ENCODE data around the gene TECTB. TPM values are rescaled to one million over a fixed set of nuclear protein-coding genes. Genes with fewer than 3 reads are reported as not detected.

The TECTB gene
- total RNA-seq, 3 donors from 2014 or later, result not detected

DNA sequence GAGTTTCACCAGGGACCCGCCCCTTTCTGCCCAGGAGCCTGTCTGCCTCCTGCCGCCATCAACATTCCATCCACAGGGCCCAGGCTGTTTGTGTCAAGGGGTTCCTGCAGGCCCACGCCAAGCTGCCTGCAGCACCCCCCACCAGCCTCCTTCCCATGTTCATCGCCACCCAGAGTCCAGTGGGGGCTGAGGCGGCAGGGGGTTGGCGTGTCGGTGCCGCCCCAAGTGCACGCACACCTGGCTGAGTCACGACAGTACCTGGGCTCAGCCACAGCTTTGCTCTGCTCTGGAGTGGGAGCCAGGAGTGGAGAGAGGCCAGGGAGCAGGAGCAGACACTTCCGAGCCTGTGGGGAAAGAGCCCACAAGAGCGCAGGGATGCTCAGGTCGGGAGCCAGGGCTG, 42.8 kb upstream of the TECTB start:
- DNase-seq (ENCODE audit: low spot score in 2 of 2), result no peak
- Histone ChIP-seq H3K27me3 (no peaks in the 10 kb centered on the region), H3K27ac (no peak overlapping the region), H3K36me3 (no peaks in the 10 kb centered on the region), H3K4me3 (no peak overlapping the region), H3K4me1 (no peaks in the 10 kb centered on the region), H3K9me3 (peaks cover 16 to 28% of the 10 kb centered on the region in 2 donors)
- TF ChIP-seq POLR2A (IDR thresholded peaks at IDR 0.05) (no peak), POLR2AphosphoS5 (IDR thresholded peaks at IDR 0.05) (no peak)
- TF ChIP-seq, protein P1, sequence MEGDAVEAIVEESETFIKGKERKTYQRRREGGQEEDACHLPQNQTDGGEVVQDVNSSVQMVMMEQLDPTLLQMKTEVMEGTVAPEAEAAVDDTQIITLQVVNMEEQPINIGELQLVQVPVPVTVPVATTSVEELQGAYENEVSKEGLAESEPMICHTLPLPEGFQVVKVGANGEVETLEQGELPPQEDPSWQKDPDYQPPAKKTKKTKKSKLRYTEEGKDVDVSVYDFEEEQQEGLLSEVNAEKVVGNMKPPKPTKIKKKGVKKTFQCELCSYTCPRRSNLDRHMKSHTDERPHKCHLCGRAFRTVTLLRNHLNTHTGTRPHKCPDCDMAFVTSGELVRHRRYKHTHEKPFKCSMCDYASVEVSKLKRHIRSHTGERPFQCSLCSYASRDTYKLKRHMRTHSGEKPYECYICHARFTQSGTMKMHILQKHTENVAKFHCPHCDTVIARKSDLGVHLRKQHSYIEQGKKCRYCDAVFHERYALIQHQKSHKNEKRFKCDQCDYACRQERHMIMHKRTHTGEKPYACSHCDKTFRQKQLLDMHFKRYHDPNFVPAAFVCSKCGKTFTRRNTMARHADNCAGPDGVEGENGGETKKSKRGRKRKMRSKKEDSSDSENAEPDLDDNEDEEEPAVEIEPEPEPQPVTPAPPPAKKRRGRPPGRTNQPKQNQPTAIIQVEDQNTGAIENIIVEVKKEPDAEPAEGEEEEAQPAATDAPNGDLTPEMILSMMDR (IDR thresholded peaks at IDR 0.05), result no peak
- intact Hi-C loops (cut with DNase I; ENCODE audit: low total_unique reads), result no loop called here

DNA sequence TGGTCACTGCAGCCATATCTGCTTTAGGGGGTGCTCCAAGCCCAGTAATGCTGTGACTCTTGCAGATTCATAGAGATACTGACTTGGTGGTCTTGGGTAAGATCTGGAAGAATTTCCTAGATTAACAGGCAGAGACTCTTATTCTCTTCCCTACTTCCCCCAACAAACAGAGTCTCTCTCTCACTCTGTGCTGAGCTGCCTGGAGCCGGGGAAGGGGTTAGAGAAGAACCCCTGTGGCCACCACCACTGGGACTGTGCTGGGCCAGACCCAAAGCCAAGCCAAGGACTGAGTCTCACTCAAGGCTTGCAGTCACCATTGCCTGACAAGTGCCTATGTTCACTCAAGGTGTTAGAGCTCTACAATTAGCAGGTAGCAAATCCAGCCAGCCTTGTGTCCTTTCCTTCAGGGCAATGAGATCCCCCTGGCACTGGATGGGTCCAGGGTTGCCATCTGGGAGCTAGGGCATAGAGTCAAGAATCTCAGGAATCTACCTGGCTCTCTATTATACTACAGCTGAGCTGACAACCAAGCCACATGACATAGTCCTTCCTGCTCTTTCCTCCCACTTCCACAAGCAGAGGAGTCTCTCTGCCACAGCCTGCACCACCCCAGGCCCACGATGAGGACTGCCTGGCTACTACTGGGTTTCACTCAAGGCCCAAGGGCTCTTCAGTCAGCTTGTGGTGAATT, 41.4 kb upstream of the TECTB start:
- DNase-seq (ENCODE audit: low spot score in 2 of 2), result no peak
- no peaks in the 10 kb centered on the region for H3K27me3 ChIP-seq
- H3K36me3 ChIP-seq, result no peaks in the 10 kb centered on the region
- TF ChIP-seq POLR2A (IDR thresholded peaks at IDR 0.05) (no peak), POLR2AphosphoS5 (IDR thresholded peaks at IDR 0.05) (no peak)
- TF ChIP-seq, protein P1 (IDR thresholded peaks at IDR 0.05), result no peak
- H3K27ac ChIP-seq, result no peak overlapping the region
- no peak overlapping the region for H3K4me3 ChIP-seq
- intact Hi-C loops (cut with DNase I; ENCODE audit: low total_unique reads), result no loop called here
- peaks cover 16 to 28% of the 10 kb centered on the region in 2 donors for H3K9me3 ChIP-seq
- H3K4me1 ChIP-seq, result no peaks in the 10 kb centered on the region

GRCh38 chr10:112242769-112243168, 40.4 kb upstream of the TECTB start:
- no peak for DNase-seq (ENCODE audit: low spot score in 2 of 2)
- Histone ChIP-seq H3K36me3 (no peaks in the 10 kb centered on the region), H3K4me3 (no peak overlapping the region), H3K27me3 (no peaks in the 10 kb centered on the region), H3K9me3 (peaks cover 16 to 25% of the 10 kb centered on the region in 2 donors), H3K4me1 (no peaks in the 10 kb centered on the region), H3K27ac (no peak overlapping the region)
- intact Hi-C loops (cut with DNase I; ENCODE audit: low total_unique reads), result no loop called here
- TF ChIP-seq, protein P1 (IDR thresholded peaks at IDR 0.05), result no peak
- TF ChIP-seq POLR2A (IDR thresholded peaks at IDR 0.05), result no peak
- no peak for TF ChIP-seq POLR2AphosphoS5 (IDR thresholded peaks at IDR 0.05)

DNA sequence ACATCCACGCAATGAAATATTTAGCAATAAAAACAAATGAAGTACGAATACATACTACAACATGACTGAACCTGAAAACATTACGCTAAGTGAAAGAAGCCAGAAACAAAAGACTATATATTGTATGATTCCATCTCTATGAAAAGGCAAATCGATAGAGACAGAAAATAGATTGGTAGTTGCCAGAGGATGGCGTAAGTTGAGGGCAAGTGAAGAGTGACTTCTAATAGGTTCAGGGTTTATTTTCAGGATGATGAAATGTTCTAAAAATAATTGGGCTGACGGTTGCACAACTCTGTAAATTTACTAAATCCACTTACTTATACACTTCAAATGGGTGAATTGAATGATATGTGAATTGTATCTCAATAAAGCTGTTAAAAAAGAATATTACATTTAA, 39.5 kb upstream of the TECTB start:
- intact Hi-C loops (cut with DNase I; ENCODE audit: low total_unique reads), result no loop called here
- TF ChIP-seq POLR2AphosphoS5 (IDR thresholded peaks at IDR 0.05) (no peak), POLR2A (IDR thresholded peaks at IDR 0.05) (no peak)
- TF ChIP-seq, protein P1 (IDR thresholded peaks at IDR 0.05), result no peak
- Histone ChIP-seq H3K36me3 (no peaks in the 10 kb centered on the region), H3K4me3 (no peak overlapping the region), H3K4me1 (no peaks in the 10 kb centered on the region), H3K27me3 (no peaks in the 10 kb centered on the region), H3K27ac (no peak overlapping the region), H3K9me3 (peaks cover 18 to 20% of the 10 kb centered on the region in 2 donors)
- no peak for DNase-seq (ENCODE audit: low spot score in 2 of 2)

- H3K36me3 ChIP-seq, result no peaks in the 10 kb centered on the region
- no peak overlapping the region for H3K27ac ChIP-seq
- no peak for TF ChIP-seq POLR2AphosphoS5 (IDR thresholded peaks at IDR 0.05)
- TF ChIP-seq, protein P1 (IDR thresholded peaks at IDR 0.05), result no peak
- H3K9me3 ChIP-seq, result peaks cover 22% of the 10 kb centered on the region in 2 donors
- H3K4me3 ChIP-seq, result no peak overlapping the region
- intact Hi-C loops (cut with DNase I; ENCODE audit: low total_unique reads), result no loop called here
- H3K4me1 ChIP-seq, result no peaks in the 10 kb centered on the region
- no peak for DNase-seq (ENCODE audit: low spot score in 2 of 2)
- H3K27me3 ChIP-seq, result no peaks in the 10 kb centered on the region
Observed at GRCh38 chr10:112244197-112244596, 39.0 kb upstream of the TECTB start.
